NCI-H2171 treated with DMSO at 0.1 percent for 48 hours (cell line): ENCODE data around the gene KCNJ4.
"Not testable (repeated sequence)": the region's sequence is repeated elsewhere in the genome, so short reads cannot be mapped to it uniquely, and the experiment has no call there.

ENCODE experiments used
- DNase-seq: peaks from one replicate; lab custom pipeline; 2025; lab: John Stamatoyannopoulos, UW

KCNJ4 gene

DNA sequence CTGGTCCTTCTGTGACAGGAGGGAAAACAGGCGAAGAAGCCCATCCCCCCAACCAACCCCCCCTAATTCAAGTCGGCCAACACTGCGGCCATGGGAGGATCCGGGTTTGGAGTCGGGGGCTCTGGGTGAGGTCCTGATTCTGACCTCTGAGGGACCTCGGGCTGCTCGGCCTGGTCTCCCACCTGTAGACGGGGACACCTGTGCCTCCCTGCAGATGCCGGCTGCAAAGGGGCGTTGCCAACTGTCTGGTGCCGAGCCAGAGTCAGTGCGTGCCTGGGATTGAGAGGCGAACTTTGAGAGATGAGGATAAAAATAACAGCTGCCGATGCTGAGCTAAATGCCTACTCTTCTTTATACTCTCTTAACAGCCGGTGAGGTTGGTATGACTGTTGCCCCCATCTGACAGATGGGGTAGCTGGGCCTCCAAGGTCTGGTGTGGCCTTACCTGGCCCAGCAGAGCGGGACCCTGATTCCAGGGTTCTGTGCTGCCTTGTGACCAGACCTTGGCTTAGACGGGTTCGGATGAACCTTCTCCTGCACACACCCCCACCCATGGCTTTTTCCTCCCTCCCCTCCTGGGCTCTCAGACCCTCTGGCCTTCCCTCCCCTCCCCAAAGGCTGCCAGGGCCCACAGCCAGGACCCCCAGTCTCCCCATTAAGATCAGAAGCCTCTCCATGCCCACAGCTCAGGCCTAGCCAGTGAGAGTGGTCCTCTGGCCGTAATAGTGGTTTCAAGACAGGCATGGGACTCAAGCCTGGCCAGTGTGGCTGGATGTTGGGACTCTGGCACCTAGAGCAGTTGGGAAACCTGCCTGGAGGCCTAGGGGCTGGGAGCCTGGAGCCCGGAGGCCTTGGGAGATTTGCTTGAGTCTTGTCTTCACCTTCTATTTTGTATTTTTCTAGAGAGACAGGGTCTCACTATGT is 41.7 kb downstream of the KCNJ4 start:
- DNase-seq: peak; percentile 98

DNA sequence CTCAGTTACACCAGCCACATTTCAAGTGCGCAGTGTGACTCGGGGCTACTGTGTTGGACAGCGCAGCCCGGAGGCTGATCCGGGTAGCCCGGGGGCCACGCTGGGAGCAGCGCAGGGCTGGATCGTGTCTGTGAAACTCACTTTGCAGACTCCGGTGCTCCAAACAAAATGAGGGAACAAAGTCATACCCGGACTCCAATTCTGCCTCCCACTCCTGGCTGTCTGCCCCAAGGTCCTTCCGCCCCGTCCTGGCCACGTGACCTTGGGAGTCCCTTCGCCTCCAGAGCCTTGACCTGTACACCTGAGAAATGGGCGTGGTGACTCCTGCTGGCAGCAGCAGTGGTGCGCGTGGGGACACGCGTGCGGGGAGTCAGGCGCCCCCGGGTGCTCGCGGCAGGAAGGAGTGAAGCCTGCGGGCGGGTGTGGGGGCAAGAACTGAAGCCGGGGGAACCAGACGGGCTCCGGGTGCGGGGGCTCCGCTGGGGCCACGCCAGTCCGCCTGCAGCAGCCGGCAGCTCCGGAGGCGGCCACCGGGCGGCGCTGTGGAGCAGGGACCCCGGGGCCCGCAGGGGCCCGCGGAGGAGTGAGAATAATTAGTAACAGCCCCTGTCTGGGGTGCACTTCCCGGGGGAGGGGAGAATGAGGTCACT is 42.4 kb downstream of the KCNJ4 start:
- no peak for DNase-seq

DNA sequence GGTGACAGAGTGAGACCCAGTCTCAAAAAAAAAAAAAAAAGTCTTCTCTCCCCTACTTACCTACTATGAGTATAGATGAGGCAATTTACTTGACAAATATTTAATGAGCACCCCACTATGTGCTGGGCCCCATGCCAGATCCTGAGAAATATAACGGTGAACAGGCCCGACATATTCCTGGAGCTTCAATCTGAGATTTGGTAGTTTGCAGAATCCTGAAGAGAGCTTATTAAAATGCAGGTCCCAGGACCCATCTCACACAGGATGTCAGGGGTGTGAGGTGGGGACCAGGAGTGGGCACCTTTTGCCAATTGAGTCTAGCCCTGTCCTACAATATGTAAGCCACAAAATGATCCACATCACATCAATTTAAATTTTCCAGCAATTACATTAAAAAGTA is 44.0 kb downstream of the KCNJ4 start:
- DNase-seq: no peak

DNA sequence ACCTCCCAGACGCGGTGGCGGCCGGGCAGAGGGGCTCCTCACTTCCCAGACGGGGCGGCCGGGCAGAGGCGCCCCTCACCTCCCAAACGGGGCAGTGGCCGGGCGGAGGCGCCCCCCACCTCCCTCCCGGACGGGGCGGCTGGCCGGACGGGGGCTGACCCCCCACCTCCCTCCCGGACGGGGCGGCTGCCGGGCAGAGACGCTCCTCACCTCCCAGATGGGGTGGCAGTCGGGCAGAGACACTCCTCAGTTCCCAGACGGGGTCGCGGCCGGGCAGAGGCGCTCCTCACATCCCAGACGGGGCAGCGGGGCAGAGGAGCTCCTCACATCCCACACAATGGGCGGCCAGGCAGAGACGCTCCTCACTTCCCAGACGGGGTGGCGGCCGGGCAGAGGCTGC is 45.1 kb downstream of the KCNJ4 start:
- DNase-seq: not testable (repeated sequence)

DNA sequence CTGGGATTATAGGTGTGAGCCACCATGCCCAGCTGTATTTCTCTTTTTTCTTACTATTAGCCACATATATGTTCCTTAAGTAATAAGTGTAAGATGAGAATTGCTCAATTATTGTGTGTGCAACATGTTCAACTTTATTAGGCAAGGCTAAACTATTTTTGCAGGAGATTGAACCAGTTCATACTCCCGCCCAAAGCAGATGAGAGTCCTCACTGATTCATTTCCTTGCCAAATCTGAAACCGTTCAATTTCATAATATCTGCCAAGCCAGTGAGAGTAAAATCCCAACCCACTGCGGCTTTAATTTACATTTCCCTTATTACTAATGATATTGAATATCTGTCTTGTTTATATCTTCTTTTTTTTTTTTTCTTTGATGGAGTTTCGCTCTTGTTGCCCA is 48.4 kb downstream of the KCNJ4 start:
- DNase-seq: no peak

DNA sequence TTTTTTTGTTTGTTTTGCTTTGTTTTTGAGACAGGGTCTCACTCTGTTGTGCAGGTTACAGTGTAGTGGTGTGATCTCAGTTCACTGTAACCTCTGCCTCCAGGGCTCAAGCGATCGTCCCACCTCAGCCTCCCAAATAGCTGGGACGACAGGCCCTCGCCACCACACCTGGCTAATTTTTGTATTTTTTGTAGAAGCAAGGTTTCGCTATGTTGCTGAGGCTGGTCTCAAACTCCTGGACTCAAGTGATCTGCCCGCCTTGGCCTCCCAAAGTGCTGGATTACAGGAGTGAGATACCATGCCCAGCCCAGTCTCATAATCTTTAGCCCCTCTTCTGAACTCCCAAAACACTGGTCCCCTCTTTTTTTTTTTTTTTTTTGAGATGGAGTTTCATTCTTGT is 50.6 kb downstream of the KCNJ4 start:
- no peak for DNase-seq

DNA sequence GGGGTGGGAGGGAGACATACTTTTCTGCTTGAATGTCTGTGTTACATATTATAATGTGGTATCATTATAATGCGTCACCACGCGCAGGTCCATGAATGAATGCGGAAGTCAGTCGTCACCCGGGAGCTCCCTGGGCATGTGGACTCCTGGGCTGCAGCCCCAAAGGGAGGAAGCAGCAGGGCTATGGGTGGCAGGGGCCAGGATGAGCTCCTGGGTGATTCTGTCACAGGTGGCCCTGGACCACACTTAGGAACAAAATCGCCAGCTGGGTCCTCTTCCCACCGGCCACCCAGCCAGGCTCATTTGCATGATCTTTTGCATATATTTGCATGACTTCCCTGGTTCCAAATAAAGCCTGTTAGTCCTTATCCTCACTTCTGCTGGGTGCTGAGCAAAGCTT is 51.2 kb downstream of the KCNJ4 start:
- no peak for DNase-seq

DNA sequence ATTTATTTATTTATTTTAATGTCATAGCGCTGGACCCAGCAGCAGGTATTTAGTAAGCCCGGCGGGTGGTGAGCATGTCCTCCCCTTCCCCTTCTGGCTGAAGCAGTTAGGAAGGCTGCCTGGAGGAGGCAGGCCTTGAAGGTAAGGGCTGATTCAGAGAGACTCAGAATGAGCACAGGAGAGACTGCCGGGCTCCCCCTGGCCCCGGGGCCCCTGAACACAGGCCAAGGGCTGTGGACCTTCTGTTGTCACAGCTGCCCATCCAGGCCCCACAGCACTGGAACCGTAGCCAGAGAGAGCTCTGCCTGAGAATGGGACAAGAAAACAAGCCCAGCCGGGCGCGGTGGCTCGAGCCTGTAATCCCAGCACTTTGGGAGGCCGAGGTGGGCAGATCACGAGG is 52.8 kb downstream of the KCNJ4 start:
- DNase-seq: no peak

DNA sequence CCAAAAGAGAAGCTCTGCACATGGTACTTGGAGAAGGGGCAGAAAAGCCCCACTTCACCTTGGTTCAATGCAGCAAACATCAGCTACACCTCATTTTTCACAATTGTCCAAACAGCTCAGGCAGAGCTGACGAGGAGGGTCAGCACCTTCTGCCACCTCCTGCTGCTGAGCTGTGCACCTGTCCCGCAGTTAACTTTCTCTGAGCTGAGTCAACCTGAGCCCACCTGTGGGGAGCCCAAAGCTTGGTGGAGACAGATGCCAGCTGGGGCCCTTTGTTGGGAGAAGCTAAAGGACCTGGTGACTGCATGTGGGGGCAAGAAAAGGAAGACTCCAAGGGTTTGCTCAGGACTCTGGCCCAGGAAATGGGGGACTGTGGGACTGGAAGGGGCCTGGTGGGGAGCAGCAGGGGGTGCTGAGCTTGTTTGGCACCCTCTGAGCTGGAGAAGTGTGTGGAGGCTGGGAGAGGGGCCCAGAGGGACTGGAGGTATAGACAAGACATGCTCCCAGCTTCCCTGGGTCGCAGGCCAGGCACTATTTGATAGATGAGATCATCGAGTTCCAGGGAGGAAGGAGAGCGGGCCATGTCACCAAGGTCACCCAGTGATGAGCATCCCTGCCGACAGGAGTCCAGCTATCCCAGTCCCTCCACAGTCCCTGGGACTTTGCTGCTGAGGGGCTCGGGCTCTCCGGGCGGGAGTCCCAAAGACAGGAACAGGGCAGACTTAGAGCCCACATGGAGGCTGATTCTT is 53.5 kb downstream of the KCNJ4 start:
- DNase-seq: peak; percentile 77

DNA sequence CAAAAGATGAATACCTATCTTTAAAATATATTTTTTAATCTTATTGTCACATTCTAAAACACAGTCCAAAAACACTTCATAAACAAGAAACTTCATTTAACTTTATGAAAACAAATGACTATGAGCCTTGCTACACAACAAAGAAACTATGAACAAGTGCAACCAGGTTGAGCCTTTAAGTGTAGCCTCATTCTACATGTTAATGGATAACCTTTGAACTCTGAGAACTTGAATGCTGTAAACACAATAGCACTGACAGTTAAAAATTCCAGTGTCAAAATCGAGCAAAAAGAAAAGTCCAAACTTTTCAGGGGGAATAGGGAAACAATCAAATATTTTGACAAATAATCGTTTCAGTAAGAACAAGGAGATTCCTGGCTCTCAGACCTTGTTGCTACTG is 54.7 kb downstream of the KCNJ4 start:
- DNase-seq: not testable (repeated sequence)

DNA sequence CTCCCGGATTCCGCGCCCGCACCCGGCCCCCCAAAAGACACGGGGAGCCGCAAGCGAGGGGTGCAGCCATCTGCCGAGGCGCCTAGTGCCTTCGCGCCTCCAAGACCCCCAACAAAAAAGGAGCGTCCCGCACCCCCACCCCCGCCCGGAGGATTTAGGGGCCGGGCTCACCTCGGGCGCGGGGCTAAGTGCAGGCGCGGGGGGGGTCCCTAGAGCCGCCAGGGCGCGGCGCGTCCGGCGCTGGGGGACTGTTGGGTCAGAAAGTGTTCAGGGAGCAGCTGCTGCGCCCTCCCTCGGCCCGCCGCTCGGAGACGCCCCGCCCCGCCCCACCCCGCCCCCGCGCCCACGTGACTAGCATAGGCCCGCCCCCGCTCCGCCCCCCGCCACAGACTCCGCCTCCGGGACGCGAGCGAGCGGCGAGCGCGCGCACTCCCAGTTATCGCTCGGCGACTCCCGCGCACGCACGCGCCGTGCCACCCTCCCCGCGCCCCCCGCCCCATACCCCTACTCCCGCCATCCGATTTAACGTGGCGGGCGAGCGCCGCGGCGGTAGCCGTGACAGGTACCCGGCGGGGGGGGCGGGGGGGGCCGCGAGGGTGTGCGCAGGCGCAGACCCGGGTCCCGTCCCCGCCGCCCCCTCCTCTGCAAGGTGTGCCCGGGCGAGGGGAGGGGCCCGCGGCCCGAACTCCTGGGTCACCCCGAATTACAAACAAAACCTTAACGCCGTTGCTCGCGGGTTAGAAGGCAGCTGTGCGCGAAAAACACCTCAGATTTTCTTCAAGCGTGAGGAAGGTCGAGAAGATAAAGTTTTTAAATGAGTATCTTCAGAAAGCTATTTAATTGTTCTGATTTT is 56.2 kb downstream of the KCNJ4 start:
- peak; percentile 87 for DNase-seq

DNA sequence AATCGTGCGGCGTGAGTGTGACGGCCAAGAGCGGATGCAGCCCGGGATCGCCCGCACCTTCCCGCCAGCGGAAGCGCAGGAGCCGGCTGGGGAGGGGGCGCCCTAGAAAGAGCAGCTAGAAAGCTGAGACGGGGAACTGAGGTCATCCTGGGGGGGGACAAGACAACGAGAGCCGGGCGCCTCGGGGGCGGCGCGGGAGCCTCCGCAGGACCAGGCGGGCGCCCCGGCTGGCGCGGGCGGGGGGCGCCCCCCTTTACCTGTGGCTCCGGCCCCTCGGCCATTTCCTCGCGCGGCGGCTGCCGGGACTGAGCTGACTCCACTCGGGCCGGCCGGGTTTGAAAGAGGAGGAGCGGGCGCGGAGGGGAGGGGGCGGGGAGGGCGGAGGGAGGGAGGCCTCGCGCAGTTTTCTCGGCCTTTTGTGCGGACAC is 56.8 kb downstream of the KCNJ4 start:
- DNase-seq: peak; percentile 34

DNA sequence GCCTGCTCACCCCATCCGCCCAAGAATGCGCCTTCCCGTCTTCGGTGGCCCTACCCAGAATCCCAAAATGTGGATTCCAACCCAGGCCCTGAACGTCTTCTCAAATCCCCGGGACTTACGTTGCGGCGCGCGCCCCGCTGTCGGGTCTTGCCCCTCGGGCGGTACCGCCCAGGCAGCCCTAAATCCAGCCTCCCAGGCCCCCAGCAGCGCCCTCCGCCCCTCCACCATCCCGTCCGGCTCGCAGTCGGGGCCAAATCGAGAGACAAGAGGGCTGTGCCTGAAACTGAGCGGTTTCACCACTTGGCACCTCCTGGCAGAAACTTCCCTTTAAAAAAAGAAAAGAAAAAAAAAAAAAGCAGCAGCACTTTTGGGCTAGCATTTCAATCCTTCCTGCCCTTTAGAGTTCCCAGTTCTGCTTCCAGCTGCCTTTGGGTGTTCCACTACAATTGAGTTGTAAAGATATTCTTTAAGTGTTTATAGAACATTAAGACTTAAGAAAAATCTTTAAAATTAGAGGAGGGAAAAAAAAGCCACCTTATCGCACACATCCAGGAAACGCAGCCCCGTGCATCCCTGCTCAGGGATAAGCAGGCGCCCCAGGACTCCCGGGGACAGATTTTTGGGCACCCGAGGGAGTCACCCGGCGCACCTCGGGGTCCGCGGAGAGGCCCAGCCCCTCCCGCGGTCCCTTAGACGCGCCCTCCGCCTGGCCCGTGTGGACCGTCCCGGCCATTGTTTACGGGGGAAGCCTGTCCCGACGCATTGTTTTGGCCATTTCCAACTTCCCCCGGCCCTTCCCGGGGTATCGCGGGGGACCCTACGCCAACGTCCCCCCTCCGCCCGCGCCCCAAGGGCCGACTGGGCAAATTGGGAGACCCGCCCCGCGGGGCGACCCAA is 57.6 kb downstream of the KCNJ4 start:
- peak; percentile 24 for DNase-seq

DNA sequence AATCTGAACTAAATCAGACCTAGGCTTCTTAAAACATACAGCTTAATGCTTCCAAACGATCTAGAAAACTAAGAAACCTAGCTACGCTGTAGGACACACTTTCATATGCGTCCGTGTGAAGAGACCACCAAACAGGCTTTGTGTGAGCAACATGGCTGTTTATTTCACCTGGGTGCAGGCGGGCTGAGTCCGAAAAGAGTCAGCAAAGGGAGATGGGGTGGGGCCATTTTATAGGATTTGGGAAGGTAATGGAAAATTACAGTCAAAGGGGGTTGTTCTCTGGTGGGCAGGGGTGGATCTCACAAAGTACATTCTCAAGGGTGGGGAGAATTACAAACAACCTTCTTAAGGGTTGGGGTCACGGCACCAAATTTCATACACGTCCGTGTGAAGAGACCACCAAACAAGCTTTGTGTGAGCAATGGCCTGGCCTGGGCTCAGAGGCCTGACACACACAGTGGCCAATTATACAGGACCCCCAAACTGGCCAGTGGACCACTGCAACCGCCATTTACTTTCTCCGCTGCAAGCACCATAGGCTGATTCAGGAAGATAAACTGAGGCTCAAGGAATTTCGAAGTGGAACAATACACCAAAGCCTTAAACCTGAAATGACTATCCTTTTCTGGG is 58.4 kb downstream of the KCNJ4 start:
- DNase-seq: not testable (repeated sequence)

DNA sequence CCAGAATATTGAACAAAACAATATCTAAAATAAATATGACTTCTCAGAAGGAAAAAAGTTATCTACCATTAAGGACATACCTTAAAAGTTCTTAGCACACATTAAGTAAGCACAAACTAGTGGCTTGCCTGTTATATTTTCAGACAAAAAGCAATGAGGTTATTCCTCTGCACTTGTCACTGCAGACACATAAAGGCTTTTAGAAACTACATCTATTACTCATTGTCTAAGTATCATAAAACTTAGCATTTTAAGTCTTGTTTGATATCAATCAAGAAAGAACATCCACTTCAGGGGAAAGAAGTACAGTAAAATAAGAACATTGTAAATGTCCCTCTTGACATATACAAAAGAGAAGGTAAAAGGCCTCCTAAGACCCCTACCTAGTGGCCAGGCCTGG is 59.1 kb downstream of the KCNJ4 start:
- not testable (repeated sequence) for DNase-seq

DNA sequence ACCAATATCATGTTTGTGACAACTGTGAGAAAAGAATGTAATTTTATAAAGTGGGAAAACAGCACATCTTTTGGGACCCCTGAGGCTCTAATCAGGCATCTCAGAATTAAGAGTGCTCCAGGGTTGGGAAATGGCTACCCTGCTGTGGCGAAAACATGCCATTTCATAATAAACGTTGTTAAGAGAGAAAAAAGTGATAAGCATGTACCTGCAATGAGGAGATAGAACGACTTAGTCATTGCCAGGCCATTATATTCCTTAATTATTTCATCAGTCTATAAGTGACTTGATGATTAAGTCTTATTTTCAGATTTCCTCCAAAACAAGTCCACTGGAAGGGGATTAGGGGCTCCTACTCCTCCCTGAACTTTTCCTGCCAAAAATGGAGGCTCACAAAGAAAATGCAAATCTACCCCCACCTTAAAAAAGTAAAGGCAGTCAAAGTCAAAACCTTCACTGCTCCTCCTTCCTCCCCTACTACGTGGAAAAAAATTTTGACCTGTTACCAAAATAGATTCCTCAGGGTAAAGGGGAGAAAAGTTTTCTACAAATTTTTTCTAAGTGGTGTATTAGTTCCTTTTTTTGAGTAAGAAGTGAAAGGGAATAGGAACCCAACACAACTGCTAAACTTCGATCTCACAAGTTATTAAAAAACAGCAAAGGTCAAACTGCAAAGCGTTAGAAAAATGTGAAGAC is 59.9 kb downstream of the KCNJ4 start:
- DNase-seq: not testable (repeated sequence)

DNA sequence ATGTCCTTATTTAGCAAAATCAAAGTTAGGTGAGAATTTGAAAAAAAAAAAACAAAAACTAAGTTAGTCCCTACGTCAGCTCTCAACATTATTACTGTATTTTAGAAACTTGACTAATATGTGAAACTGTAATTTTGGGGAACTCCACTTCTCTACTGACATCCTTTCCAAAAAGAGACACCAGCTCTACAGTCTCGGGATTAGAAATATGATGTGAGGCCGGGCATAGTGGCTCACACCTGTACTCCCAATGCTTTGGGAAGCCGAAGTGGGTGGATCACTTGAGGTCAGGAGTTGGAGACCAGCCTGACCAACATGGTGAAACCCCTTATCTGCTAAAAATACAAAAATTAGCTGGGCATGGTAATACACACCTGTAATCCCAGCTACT is 65.6 kb downstream of the KCNJ4 start:
- DNase-seq: not testable (repeated sequence)

DNA sequence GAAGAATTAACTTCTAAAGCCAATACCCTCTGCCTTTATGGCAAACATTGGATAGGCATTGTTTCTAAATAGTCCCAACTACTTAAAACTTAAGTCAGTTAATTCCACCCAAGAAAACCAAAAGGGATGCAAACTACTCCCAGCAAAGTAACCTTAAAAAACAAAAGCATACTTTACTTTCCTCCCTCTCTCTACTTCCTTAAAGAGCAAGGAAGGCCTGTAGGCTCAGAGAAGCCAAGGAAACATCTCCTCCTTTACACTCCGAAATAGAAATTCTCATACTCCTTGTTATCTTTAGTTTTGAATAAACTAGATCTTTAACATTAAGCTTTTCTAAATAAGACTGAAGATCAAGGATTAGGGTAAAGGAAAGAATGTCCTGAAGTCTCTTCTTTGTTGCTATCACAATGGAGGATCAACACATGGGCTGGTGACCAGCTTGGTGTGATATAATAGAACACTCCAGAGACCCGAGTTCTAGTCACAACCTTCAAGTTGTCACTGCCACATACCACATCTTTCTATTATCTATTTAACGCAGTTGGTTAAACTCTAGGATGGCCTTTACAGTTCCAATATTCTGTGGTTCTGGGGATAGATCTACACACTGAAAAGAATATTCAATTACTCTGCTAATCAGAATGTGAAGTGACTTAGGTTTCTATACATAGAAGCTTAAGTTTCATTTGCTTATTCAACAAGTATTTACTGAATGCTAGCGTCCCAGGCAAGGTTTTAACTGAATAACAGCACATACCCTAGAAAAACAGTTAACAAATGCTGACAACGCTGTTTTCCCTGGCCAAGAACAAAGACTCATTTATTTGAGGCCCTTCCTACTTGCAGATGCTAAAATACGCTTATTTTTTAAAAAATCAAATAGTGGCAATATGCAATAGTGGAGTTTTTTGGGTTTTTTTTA is 66.2 kb downstream of the KCNJ4 start:
- DNase-seq: not testable (repeated sequence)
